ENCODE results near the gene WIPI1.
A peak's percentile ranks its signal among the peaks of the same experiment; 100 is the strongest.
"Not testable (repeated sequence)": the region's sequence is repeated elsewhere in the genome, so short reads cannot be mapped to it uniquely, and the experiment has no call there.

WIPI1 gene

GRCh38 chr17:68457168-68457538, at the start of gene WIPI1:
WIPI1 (minus strand) TSS chr17:68457496; CDS start chr17:68457421, 75 bp downstream.
- no peak for DNase-seq (ENCODE audit: low spot score)

- no peak for DNase-seq (ENCODE audit: low spot score)
These were observed 48.7 kb upstream of the WIPI1 start for GRCh38 chr17:68505951-68506350.

- DNase-seq (ENCODE audit: low spot score): no peak
These were observed 43.8 kb upstream of the WIPI1 start for GRCh38 chr17:68501074-68501473.

- DNase-seq (ENCODE audit: low spot score): no peak
These were observed 42.3 kb upstream of the WIPI1 start for GRCh38 chr17:68499587-68499986.

GRCh38 chr17:68498479-68499326, 41.4 kb upstream of the WIPI1 start:
- no peak for DNase-seq (ENCODE audit: low spot score)

- DNase-seq (ENCODE audit: low spot score): no peak
These were observed 40.6 kb upstream of the WIPI1 start for GRCh38 chr17:68497885-68498319.

GRCh38 chr17:68495081-68495480, 37.8 kb upstream of the WIPI1 start:
- no peak for DNase-seq (ENCODE audit: low spot score)

- not testable (repeated sequence) for DNase-seq (ENCODE audit: low spot score)
These were observed 35.2 kb upstream of the WIPI1 start for GRCh38 chr17:68492394-68493054.

GRCh38 chr17:68491381-68492231, 34.3 kb upstream of the WIPI1 start:
- no peak for DNase-seq (ENCODE audit: low spot score)

- no peak for DNase-seq (ENCODE audit: low spot score)
These were observed 32.6 kb upstream of the WIPI1 start for GRCh38 chr17:68489919-68490318.

GRCh38 chr17:68484458-68484857, 27.2 kb upstream of the WIPI1 start:
- DNase-seq (ENCODE audit: low spot score): no peak

GRCh38 chr17:68482576-68483041, 25.3 kb upstream of the WIPI1 start:
- DNase-seq (ENCODE audit: low spot score): no peak

- DNase-seq (ENCODE audit: low spot score): no peak
These were observed 23.6 kb upstream of the WIPI1 start for GRCh38 chr17:68480885-68481284.

- DNase-seq (ENCODE audit: low spot score): no peak
These were observed 13.7 kb upstream of the WIPI1 start for GRCh38 chr17:68470961-68471360.

- DNase-seq (ENCODE audit: low spot score): no peak
These were observed 11.5 kb upstream of the WIPI1 start for GRCh38 chr17:68468788-68469187.

GRCh38 chr17:68468334-68468733, 11.0 kb upstream of the WIPI1 start:
- DNase-seq (ENCODE audit: low spot score): no peak

- DNase-seq (ENCODE audit: low spot score): no peak
These were observed 6.1 kb upstream of the WIPI1 start for GRCh38 chr17:68463211-68464019.

GRCh38 chr17:68462381-68463210, 5.3 kb upstream of the WIPI1 start:
- peak; percentile 62 for DNase-seq (ENCODE audit: low spot score)

- no peak for DNase-seq (ENCODE audit: low spot score)
These were observed 4.3 kb upstream of the WIPI1 start for GRCh38 chr17:68461589-68461988.

- no peak for DNase-seq (ENCODE audit: low spot score)
These were observed 3.8 kb upstream of the WIPI1 start for GRCh38 chr17:68461122-68461539.

- no peak for DNase-seq (ENCODE audit: low spot score)
These were observed 3.4 kb upstream of the WIPI1 start for GRCh38 chr17:68460715-68461114.
